SK-N-SH treated with all-trans-retinoic acid at 6 μM for 48 hours (cell line): ENCODE measurements around the gene FRMD4A.

ENCODE experiments used
- ATAC-seq: fragments of 200-7000 bp; cut with Tn5 transposase; 3 replicates; pipeline ENCODE4 v1.9.1; 2020; ENCODE audit warnings: mild to moderate bottlenecking, moderate library complexity
- ARNTL ChIP-seq: fragments of 450-650 bp; formaldehyde crosslinking; IDR thresholded peaks from 2 replicates; pipeline ENCODE4 v1.5.0; 2020; ENCODE audit warnings: low read depth, mild to moderate bottlenecking, moderate library complexity, borderline replicate concordance
- BACH2 ChIP-seq: fragments of 250-450 bp; sonication (Bioruptor Pico); IDR thresholded peaks from 2 replicates; pipeline ENCODE4 v1.9.0; 2021; ENCODE audit warnings: mild to moderate bottlenecking, borderline replicate concordance
- CSDC2 ChIP-seq: fragments of 250-450 bp; sonication (Bioruptor Pico); IDR thresholded peaks from 2 replicates; pipeline ENCODE4 v1.5.0; 2020; ENCODE audit warnings: mild to moderate bottlenecking, moderate library complexity
- GLIS3 ChIP-seq: fragments of 250-450 bp; sonication (Bioruptor Pico); IDR thresholded peaks from 2 replicates; pipeline ENCODE4 v1.5.0; 2020; ENCODE audit warnings: mild to moderate bottlenecking, moderate library complexity
- ISL1 ChIP-seq: fragments of 250-450 bp; sonication (Bioruptor Pico); IDR thresholded peaks from 2 replicates; pipeline ENCODE4 v2.1.2; 2022; ENCODE audit warnings: mild to moderate bottlenecking, moderate library complexity
- PPARA ChIP-seq: fragments of 250-450 bp; sonication (Bioruptor Pico); IDR thresholded peaks from 2 replicates; pipeline ENCODE4 v1.5.0; 2020; ENCODE audit warnings: mild to moderate bottlenecking, borderline replicate concordance
- RARB ChIP-seq: fragments of 250-450 bp; sonication (Bioruptor Pico); IDR thresholded peaks from 2 replicates; pipeline ENCODE4 v1.8.0; 2021; ENCODE audit warnings: mild to moderate bottlenecking, moderate library complexity
- SNAI2 ChIP-seq: fragments of 250-450 bp; sonication (Bioruptor Pico); IDR thresholded peaks from 2 replicates; pipeline ENCODE4 v1.5.0; 2020; ENCODE audit warnings: mild to moderate bottlenecking, moderate library complexity
- TCF4 ChIP-seq: fragments of 250-450 bp; sonication (Bioruptor Pico); IDR thresholded peaks from 2 replicates; pipeline ENCODE4 v1.8.0; 2021; ENCODE audit warnings: mild to moderate bottlenecking, moderate library complexity, borderline replicate concordance
- TOX ChIP-seq: fragments of 250-450 bp; sonication (Bioruptor Pico); IDR thresholded peaks from 2 replicates; pipeline ENCODE4 v1.8.0; 2021; ENCODE audit warnings: mild to moderate bottlenecking, moderate library complexity, borderline replicate concordance
- ZC3H10 ChIP-seq: fragments of 250-450 bp; sonication (Bioruptor Pico); IDR thresholded peaks from 2 replicates; pipeline ENCODE4 v1.5.1; 2021; ENCODE audit warnings: mild to moderate bottlenecking, moderate library complexity
- ZFP3 ChIP-seq: fragments of 250-450 bp; sonication (Bioruptor Pico); IDR thresholded peaks from 2 replicates; pipeline ENCODE4 v1.5.0; 2020; ENCODE audit warnings: mild to moderate bottlenecking, moderate library complexity
- ZFP30 ChIP-seq: fragments of 450-650 bp; formaldehyde crosslinking; IDR thresholded peaks from 2 replicates; pipeline ENCODE4 v1.5.0; 2022; ENCODE audit warnings: mild to moderate bottlenecking, moderate library complexity
- ZNF565 ChIP-seq: fragments of 450-650 bp; formaldehyde crosslinking; conservative IDR thresholded peaks from 2 replicates; pipeline ENCODE4 v1.5.0; 2020; ENCODE audit warnings: low read depth, mild to moderate bottlenecking, moderate library complexity
- ZNF70 ChIP-seq: fragments of 450-650 bp; formaldehyde crosslinking; IDR thresholded peaks from 2 replicates; pipeline ENCODE4 v1.5.0; 2020; ENCODE audit warnings: mild to moderate bottlenecking, moderate library complexity
- ZNF8 ChIP-seq: fragments of 450-650 bp; formaldehyde crosslinking; IDR thresholded peaks from 2 replicates; pipeline ENCODE4 v1.5.0; 2020; ENCODE audit warnings: mild to moderate bottlenecking, moderate library complexity
- TF ChIP-seq, protein P1 (sequence below): fragments of 250-450 bp; sonication (Bioruptor Pico); IDR thresholded peaks from 2 replicates; pipeline ENCODE4 v1.5.0; 2020; ENCODE audit warnings: mild to moderate bottlenecking, moderate library complexity
- TF ChIP-seq, protein P2 (sequence below): fragments of 250-450 bp; sonication (Bioruptor Pico); IDR thresholded peaks from 2 replicates; pipeline ENCODE4 v1.8.0; 2020; ENCODE audit warnings: mild to moderate bottlenecking, moderate library complexity, borderline replicate concordance
- TF ChIP-seq, protein P3 (sequence below): fragments of 250-450 bp; sonication (Bioruptor Pico); IDR thresholded peaks from 2 replicates; pipeline ENCODE4 v1.5.1; 2021; ENCODE audit warnings: mild to moderate bottlenecking, moderate library complexity

The FRMD4A gene

DNA sequence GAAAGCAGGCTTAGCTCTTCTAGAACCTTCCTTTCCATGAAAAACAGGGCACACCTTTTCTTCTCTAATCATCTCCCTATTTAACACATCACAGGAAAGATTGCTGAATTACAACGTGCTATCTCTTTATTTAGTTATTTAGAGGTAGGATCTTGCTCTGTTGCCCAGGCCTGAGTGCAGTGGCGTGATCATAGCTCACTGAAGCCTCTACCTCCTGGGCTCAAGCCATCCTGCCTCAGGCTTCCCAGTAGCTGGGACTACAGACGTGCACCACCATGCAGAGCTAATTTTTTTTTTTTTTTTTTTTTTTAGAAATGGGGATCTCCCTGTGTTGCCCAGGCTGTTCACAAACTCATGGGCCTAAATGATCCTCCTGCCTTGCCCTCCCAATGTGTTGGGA is 492.8 kb downstream of the FRMD4A start (continued):
- TF ChIP-seq TOX: no peak
- no peak for TF ChIP-seq TCF4
- TF ChIP-seq ZNF70 (CRISPR knock-in tag): no peak
- TF ChIP-seq ZNF565 (CRISPR knock-in tag): no peak
- no peak for TF ChIP-seq SNAI2 (CRISPR knock-in tag)
- TF ChIP-seq ISL1: no peak
- TF ChIP-seq CSDC2 (CRISPR knock-in tag): no peak
- TF ChIP-seq, all 23 proteins: peak for 0

DNA sequence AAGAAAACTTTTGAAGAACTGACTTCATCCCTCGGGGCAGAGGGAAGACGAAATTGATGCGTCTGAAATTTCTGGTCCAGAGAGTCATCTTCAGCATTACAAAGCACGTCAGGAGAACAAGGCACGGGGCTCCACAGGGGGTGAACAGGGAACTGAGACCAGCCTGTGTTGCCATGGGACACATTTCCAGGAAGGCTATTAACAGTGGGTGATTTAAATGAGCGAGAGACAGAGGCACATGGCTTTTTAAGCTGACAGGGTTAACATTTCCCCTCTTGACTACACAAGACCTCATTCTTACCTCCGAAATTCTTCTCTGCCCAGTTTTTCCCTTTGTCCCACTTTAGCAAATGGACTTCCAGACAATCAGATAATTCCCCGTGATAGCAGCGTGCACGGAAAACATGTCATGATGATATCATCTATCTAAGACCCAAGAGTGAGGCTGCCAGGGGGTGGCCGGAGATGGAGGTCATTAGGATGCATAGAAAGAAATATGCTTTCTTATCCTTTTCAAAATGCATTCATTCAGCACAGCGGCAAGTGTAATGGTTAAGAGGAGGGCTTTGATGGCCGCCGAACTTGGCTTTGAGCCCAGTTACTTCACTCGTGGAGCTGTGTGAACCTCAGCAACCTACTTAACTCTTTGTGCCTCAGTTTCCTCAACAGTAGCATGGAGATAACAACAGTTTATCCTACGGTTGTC is 496.0 kb downstream of the FRMD4A start:
- ATAC-seq: peak; percentile 66
- TF ChIP-seq ZFP3 (CRISPR knock-in tag) (peak; percentile 59; the same call in 1 of the 2 replicates), PPARA (no peak), ZNF8 (CRISPR knock-in tag) (0 out of 2 replicates have a peak, but pooled peaks have one; percentile 12), ARNTL (CRISPR knock-in tag) (no peak), ISL1 (peak; percentile 53), ZNF565 (CRISPR knock-in tag) (no peak), ZC3H10 (CRISPR knock-in tag) (no peak)
- TF ChIP-seq, protein P1, sequence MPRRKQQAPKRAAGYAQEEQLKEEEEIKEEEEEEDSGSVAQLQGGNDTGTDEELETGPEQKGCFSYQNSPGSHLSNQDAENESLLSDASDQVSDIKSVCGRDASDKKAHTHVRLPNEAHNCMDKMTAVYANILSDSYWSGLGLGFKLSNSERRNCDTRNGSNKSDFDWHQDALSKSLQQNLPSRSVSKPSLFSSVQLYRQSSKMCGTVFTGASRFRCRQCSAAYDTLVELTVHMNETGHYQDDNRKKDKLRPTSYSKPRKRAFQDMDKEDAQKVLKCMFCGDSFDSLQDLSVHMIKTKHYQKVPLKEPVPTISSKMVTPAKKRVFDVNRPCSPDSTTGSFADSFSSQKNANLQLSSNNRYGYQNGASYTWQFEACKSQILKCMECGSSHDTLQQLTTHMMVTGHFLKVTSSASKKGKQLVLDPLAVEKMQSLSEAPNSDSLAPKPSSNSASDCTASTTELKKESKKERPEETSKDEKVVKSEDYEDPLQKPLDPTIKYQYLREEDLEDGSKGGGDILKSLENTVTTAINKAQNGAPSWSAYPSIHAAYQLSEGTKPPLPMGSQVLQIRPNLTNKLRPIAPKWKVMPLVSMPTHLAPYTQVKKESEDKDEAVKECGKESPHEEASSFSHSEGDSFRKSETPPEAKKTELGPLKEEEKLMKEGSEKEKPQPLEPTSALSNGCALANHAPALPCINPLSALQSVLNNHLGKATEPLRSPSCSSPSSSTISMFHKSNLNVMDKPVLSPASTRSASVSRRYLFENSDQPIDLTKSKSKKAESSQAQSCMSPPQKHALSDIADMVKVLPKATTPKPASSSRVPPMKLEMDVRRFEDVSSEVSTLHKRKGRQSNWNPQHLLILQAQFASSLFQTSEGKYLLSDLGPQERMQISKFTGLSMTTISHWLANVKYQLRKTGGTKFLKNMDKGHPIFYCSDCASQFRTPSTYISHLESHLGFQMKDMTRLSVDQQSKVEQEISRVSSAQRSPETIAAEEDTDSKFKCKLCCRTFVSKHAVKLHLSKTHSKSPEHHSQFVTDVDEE (CRISPR knock-in tag): no peak

DNA sequence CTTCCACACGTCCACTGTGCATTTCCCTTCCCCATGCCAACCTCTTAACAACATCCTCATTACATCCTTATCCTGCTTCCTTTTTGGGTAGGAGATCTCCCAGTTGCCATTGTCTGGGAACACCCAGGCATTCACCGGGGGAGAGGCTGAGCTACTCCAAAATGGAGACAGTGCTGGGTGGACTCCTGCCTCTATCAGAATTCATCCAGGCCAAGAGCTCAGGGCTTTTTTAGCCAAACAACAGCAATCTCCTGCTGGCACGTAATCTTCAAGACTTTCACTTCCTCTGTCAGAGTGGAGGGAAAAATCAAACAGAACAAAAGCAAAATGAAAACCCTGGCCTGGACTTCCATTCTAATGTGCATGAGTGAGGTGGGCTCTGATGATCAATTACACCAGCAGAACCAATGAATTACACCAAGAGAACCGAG is 499.0 kb downstream of the FRMD4A start:
- TF ChIP-seq SNAI2 (CRISPR knock-in tag): no peak
- TF ChIP-seq, protein P2, sequence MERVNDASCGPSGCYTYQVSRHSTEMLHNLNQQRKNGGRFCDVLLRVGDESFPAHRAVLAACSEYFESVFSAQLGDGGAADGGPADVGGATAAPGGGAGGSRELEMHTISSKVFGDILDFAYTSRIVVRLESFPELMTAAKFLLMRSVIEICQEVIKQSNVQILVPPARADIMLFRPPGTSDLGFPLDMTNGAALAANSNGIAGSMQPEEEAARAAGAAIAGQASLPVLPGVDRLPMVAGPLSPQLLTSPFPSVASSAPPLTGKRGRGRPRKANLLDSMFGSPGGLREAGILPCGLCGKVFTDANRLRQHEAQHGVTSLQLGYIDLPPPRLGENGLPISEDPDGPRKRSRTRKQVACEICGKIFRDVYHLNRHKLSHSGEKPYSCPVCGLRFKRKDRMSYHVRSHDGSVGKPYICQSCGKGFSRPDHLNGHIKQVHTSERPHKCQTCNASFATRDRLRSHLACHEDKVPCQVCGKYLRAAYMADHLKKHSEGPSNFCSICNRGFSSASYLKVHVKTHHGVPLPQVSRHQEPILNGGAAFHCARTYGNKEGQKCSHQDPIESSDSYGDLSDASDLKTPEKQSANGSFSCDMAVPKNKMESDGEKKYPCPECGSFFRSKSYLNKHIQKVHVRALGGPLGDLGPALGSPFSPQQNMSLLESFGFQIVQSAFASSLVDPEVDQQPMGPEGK (CRISPR knock-in tag): no peak
- TF ChIP-seq, all 23 proteins: peak for 0
- ATAC-seq: no peak

DNA sequence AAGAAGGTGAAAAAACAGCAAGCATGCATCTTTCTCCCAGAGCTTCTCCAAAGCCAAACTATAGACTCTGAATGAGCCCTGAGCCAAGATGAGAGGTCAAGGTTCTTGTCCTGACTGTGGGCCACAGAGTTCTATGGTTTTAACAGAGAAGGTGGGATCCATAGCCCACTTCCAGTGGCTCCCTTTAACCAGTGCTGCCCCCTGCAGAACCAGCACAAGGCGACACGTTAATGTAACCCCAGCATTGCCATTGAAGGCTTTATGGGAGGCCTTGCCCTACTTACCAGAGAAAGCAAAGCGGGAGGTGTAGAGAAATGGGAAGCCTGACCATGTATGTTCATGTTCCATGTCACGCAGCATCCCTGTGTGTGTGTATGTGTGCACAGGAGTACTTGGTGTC is 500.3 kb downstream of the FRMD4A start:
- no peak for ATAC-seq
- TF ChIP-seq ZFP3 (CRISPR knock-in tag): no peak
- TF ChIP-seq, protein P1 (CRISPR knock-in tag): no peak

DNA sequence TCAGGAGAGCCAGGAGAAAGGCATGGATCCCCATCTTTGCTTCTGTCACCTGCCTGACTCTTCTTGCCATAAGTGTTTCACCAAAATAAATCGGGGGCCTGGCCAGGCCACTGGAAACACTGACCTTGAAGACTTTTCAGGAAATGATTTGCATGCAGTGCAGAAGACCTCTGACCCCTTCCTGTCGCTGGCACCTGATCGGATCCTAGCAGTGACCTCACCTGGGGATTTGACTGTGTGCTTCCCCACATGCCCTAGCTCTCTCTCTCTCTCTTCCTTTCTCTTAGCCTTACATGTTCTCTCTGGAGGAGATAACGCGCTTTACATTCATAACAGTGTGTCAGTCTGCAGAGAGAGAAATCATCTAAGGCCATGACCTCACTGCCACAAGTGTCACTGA is 500.9 kb downstream of the FRMD4A start:
- ATAC-seq: no peak
- TF ChIP-seq ZNF70 (CRISPR knock-in tag) (no peak), ZC3H10 (CRISPR knock-in tag) (no peak), ZNF8 (CRISPR knock-in tag) (no peak), PPARA (no peak), ISL1 (no peak), BACH2 (CRISPR knock-in tag) (no peak), TOX (no peak), ARNTL (CRISPR knock-in tag) (no peak), RARB (CRISPR knock-in tag) (no peak), CSDC2 (CRISPR knock-in tag) (no peak), ZFP30 (CRISPR knock-in tag) (no peak), GLIS3 (CRISPR knock-in tag) (no peak)
- TF ChIP-seq, protein P1 (CRISPR knock-in tag): no peak
- TF ChIP-seq, protein P2 (CRISPR knock-in tag): no peak
- TF ChIP-seq, protein P3, sequence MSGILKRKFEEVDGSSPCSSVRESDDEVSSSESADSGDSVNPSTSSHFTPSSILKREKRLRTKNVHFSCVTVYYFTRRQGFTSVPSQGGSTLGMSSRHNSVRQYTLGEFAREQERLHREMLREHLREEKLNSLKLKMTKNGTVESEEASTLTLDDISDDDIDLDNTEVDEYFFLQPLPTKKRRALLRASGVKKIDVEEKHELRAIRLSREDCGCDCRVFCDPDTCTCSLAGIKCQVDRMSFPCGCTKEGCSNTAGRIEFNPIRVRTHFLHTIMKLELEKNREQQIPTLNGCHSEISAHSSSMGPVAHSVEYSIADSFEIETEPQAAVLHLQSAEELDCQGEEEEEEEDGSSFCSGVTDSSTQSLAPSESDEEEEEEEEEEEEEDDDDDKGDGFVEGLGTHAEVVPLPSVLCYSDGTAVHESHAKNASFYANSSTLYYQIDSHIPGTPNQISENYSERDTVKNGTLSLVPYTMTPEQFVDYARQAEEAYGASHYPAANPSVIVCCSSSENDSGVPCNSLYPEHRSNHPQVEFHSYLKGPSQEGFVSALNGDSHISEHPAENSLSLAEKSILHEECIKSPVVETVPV (CRISPR knock-in tag): no peak
